B cell (primary cell): ENCODE results near the gene C6orf47. TPM values are rescaled to one million over a fixed set of nuclear protein-coding genes. Genes with fewer than 3 reads are reported as not detected.

Experiments used
- ATAC-seq: fragments of 200-7000 bp; cut with Tn5 transposase; one replicate; pipeline ENCODE4 v1.10.0; 2021; ENCODE audit warnings: low read depth, mild to moderate bottlenecking, moderate number of reproducible peaks, moderate library complexity
- CTCF ChIA-PET: fragments of 350-600 bp; sonication (Branson Sonifier 250); formaldehyde crosslinking; loops from one replicate; lab custom pipeline; 2021; ENCODE audit warnings: antibody characterized with exemption, inconsistent platforms; lab: Charles Lee
- POLR2A ChIA-PET: fragments of 350-600 bp; sonication (Branson Sonifier 250); formaldehyde crosslinking; loops from one replicate; lab custom pipeline; 2021; ENCODE audit warnings: antibody characterized with exemption; lab: Charles Lee
- DNase-seq: peaks from one replicate; pipeline ENCODE4 v3.0.0; 2013
- H2AFZ ChIP-seq: 2 replicates; pipeline ENCODE4 v1.6.1; 2012; ENCODE audit warnings: mild to moderate bottlenecking, low read depth, low read length; ENCODE audit not compliant: insufficient read depth, poor library complexity, severe bottlenecking
- H3K27ac ChIP-seq, 2 donors: 1 replicate in 1 of 2; 2 replicates in 1 of 2; pipeline ENCODE4 v1.5.1; 2012 to 2013; ENCODE audit warnings: low read length in 2 of 2, mild to moderate bottlenecking in 2 of 2, moderate library complexity in 1 of 2
- H3K27me3 ChIP-seq, 4 experiments: fragments of 200-600 bp in 1 of 4; sonication (generic) in 1 of 4; replicated peaks in 1 of 4; 1 replicate in 2 of 4; 2 replicates in 2 of 4; pipeline versions ENCODE4 v1.6.1 to v1.7.0; 2013 to 2016; ENCODE audit warnings: low read length in 3 of 4, mild to moderate bottlenecking in 2 of 4, mixed read lengths in 1 of 4, moderate library complexity in 1 of 4; ENCODE audit not compliant: insufficient read depth in 4 of 4, control insufficient read depth in 3 of 4; ENCODE audit errors: control extremely low read depth in 1 of 4
- H3K36me3 ChIP-seq, 2 experiments: replicated peaks in 1 of 2; 1 replicate in 1 of 2; 2 replicates in 1 of 2; pipeline versions ENCODE4 v1.6.1 to v1.7.1; 2013; ENCODE audit warnings: low read length in 1 of 2; ENCODE audit not compliant: insufficient read depth in 2 of 2, control insufficient read depth in 1 of 2; ENCODE audit errors: control extremely low read depth in 1 of 2, extremely low read depth in 1 of 2
- H3K4me1 ChIP-seq, 2 donors: fragments of 200-600 bp in 1 of 2; sonication (generic) in 1 of 2; 1 replicate in 1 of 2; 2 replicates in 1 of 2; pipeline versions ENCODE4 v1.5.1 to v1.6.1; 2013 to 2017; ENCODE audit warnings: low read length in 2 of 2; ENCODE audit not compliant: control insufficient read depth in 2 of 2, insufficient read depth in 2 of 2
- H3K4me2 ChIP-seq: replicated peaks from 2 replicates; pipeline ENCODE3; 2012; ENCODE audit warnings: mild to moderate bottlenecking, low read depth, low read length; ENCODE audit not compliant: poor library complexity, severe bottlenecking
- H3K4me3 ChIP-seq, 5 experiments: fragments of 200-600 bp in 1 of 5; sonication (generic) in 1 of 5; 1 replicate in 3 of 5; 2 replicates in 2 of 5; pipeline versions ENCODE4 v1.5.1 to v1.7.0; 2011 to 2016; ENCODE audit warnings: low read length in 4 of 5, mild to moderate bottlenecking in 4 of 5, low read depth in 2 of 5, control low read depth in 1 of 5, moderate library complexity in 1 of 5; ENCODE audit not compliant: insufficient read depth in 1 of 5; ENCODE audit errors: control extremely low read depth in 1 of 5, extremely low read depth in 1 of 5
- H3K79me2 ChIP-seq: fragments of 200-600 bp; sonication (generic); one replicate; pipeline ENCODE4 v1.6.0; 2016; ENCODE audit warnings: low read length; ENCODE audit not compliant: control insufficient read depth, insufficient read depth
- H3K9ac ChIP-seq: fragments of 200-600 bp; sonication (generic); 2 replicates; pipeline ENCODE4 v1.6.1; 2017; ENCODE audit warnings: mild to moderate bottlenecking, low read length, moderate library complexity
- H3K9me3 ChIP-seq, 3 donors: one replicate each; pipeline versions ENCODE4 v1.6.1 to v1.7.1; 2013; ENCODE audit warnings: low read length in 2 of 3; ENCODE audit not compliant: control insufficient read depth in 2 of 3, insufficient read depth in 1 of 3; ENCODE audit errors: control extremely low read depth in 1 of 3
- H4K20me1 ChIP-seq: 2 replicates; pipeline ENCODE4 v1.6.0; 2012; ENCODE audit warnings: mild to moderate bottlenecking, low read length; ENCODE audit not compliant: insufficient read depth, control insufficient read depth, poor library complexity, severe bottlenecking
- H3K27ac Mint-ChIP-seq: one replicate; pipeline ENCODE4 v1.8.0; 2021; ENCODE audit warnings: mixed read lengths
- H3K27me3 Mint-ChIP-seq: one replicate; pipeline ENCODE4 v1.8.0; 2021; ENCODE audit warnings: mixed read lengths
- H3K4me1 Mint-ChIP-seq: one replicate; pipeline ENCODE4 v1.8.0; 2021; ENCODE audit warnings: mixed read lengths
- H3K4me3 Mint-ChIP-seq: one replicate; pipeline ENCODE4 v1.8.0; 2021; ENCODE audit warnings: mixed read lengths
- H3K9me3 Mint-ChIP-seq: one replicate; pipeline ENCODE4 v1.8.0; 2022; ENCODE audit warnings: mixed read lengths; ENCODE audit not compliant: insufficient read depth
- CTCF ChIP-seq: fragments of 200-600 bp; IDR thresholded peaks from one replicate; pipeline ENCODE4 v1.8.0; 2022; ENCODE audit warnings: antibody characterized with exemption, mild to moderate bottlenecking
- EZH2 ChIP-seq: IDR thresholded peaks from 2 replicates; pipeline ENCODE4 v1.6.1; 2012; ENCODE audit warnings: borderline replicate concordance, low read depth, mild to moderate bottlenecking, moderate library complexity, low read length; ENCODE audit not compliant: insufficient read depth, poor library complexity, severe bottlenecking
- WGBS: methylation state at CpG from one replicate; pipeline ENCODE4 v1.1.5; 2013; ENCODE audit warnings: missing lambda C conversion rate; ENCODE audit not compliant: insufficient coverage; 5-methylcytosine and 5-hydroxymethylcytosine counted together
- intact Hi-C: fragments of 100-400 bp; cut with micrococcal nuclease; formaldehyde crosslinking; loops from one replicate; pipeline ENCODE4 v1.10.0; 2022
- polyA plus RNA-seq: library from polyadenylated mRNA; depleted of rRNA; stranded (reverse); fragments of >200 nt; gene quantifications from 2 replicates; pipeline ENCODE4 v1.2.3, GENCODE V29; 2012
- total RNA-seq, 2 donors: library from RNA; stranded (reverse); fragments of 120-200 nt in 1 of 2; gene quantifications; 1 replicate in 1 of 2; 2 replicates in 1 of 2; pipeline versions ENCODE4 v1.2.3 to v1.2.4, GENCODE V29; 2013 to 2022

The C6orf47 gene
- total and polyA plus RNA-seq, 2 donors (not counting 1 experiment from before 2014, with no cell fraction given), result 7.6 to 34.0 TPM

- ChIA-PET CTCF (no interaction called here), POLR2A (no interaction called here)
- no peaks in the 10 kb centered on the region for H3K79me2 ChIP-seq
- no peaks in the 10 kb centered on the region for H4K20me1 ChIP-seq
- H3K9ac ChIP-seq, result no peak overlapping the region
- intact Hi-C loops, result no loop called here
- Mint-ChIP-seq H3K27ac (no peak overlapping the region), H3K9me3 (no peaks in the 10 kb centered on the region), H3K4me1 (peaks cover 20% of the 10 kb centered on the region), H3K27me3 (no peaks in the 10 kb centered on the region), H3K4me3 (no peak overlapping the region)
- ATAC-seq (no peak), DNase-seq (no peak)
- TF ChIP-seq EZH2 (no peak), CTCF (no peak)
- peaks cover 0 to 70% of the 10 kb centered on the region in 2 experiments for H3K36me3 ChIP-seq
- no peaks in the 10 kb centered on the region for H3K9me3 ChIP-seq
- H3K27ac ChIP-seq, result no peak overlapping the region
- H3K4me1 ChIP-seq, result peaks cover 11 to 22% of the 10 kb centered on the region in 2 donors
- WGBS, result 99% methylated on average over 9 of the region's 14 CpGs
- H3K27me3 ChIP-seq, result no peaks in the 10 kb centered on the region
- no peak overlapping the region for H3K4me3 ChIP-seq
- no peak overlapping the region for H3K4me2 ChIP-seq
- no peak overlapping the region for H2AFZ ChIP-seq
Observed at GRCh38 chr6:31687860-31688693, 27.5 kb upstream of the C6orf47 start.

GRCh38 chr6:31687321-31687720 lies 26.7 kb upstream of the C6orf47 start:
- H3K9me3 Mint-ChIP-seq, result no peaks in the 10 kb centered on the region
- H3K4me2 ChIP-seq, result no peak overlapping the region
- intact Hi-C loops, result no loop called here
- no peaks in the 10 kb centered on the region for H3K9me3 ChIP-seq
- ChIA-PET POLR2A (interaction anchor here (0.6 kb wide), 1 partner anchor 12 kb away, joined by 4 read pairs; no protein-coding TSS in a partner anchor), CTCF (interaction anchor here (0.6 to 1.4 kb wide), 3 partner anchors 8 to 143 kb away, joined by 3 to 6 read pairs (median 4); no protein-coding TSS in a partner anchor)
- 97% methylated on average over 6 of the region's 8 CpGs for WGBS
- no peak overlapping the region for H3K4me3 Mint-ChIP-seq
- peaks cover 0 to 63% of the 10 kb centered on the region in 2 experiments for H3K36me3 ChIP-seq
- no peak overlapping the region for H2AFZ ChIP-seq
- peaks cover 14 to 27% of the 10 kb centered on the region in 2 donors for H3K4me1 ChIP-seq
- DNase-seq (no peak), ATAC-seq (no peak)
- H3K79me2 ChIP-seq, result no peaks in the 10 kb centered on the region
- H3K27ac Mint-ChIP-seq, result no peak overlapping the region
- H3K4me3 ChIP-seq, result no peak overlapping the region
- H3K27me3 Mint-ChIP-seq, result no peaks in the 10 kb centered on the region
- no peak overlapping the region for H3K9ac ChIP-seq
- H4K20me1 ChIP-seq, result no peaks in the 10 kb centered on the region
- H3K4me1 Mint-ChIP-seq, result peaks cover 21% of the 10 kb centered on the region
- TF ChIP-seq EZH2 (no peak), CTCF (no peak)
- H3K27ac ChIP-seq, result no peak overlapping the region
- H3K27me3 ChIP-seq, result no peaks in the 10 kb centered on the region
